Measurements from ENCODE around the gene PGS1.
"Not testable (repeated sequence)": the region's sequence is repeated elsewhere in the genome, so short reads cannot be mapped to it uniquely, and the experiment has no call there.

The PGS1 gene

DNA sequence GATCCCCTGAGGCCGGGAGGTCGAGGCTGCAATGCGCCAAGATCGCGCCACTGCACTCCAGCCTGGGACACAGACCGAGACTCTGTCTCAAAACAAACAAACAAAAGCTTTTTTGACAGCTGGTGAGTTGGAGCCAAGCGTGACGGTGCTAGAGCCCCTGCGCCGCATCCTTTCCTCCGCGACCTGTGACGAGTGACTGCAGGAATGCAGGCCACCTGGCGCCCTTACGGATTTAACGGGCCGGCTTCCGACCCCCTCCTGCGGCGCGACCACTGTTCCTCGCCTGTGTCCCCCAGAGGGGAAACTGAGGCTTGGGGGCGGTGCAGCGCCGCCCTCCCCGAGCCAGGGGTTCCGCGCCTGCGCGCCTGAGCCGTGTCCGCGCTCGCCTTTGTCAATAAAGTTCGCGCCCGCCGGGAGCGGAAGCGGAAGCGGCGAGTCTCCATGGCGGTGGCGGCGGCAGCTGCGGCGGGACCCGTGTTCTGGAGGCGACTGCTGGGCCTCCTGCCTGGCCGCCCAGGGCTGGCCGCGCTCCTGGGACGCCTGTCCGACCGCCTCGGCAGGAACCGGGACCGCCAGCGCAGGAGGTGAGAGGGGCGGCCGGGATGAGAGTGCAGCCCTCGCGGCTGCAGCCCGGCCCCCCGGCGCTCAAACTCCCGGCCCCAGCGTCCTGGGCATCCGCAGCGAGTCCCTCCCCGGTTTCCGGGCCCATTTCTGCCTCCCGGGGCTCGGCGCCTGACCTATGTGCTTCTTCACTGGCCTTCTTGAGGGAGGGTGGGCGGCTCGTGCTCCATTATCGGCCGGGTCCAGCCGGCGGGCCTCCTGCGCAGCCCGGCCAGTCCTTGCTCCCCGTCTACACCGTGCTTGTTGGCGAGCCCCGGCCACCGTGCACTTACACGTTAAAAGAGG, at the start of gene PGS1:
Gene PGS1, plus strand, starts transcription at position 425 of the 906 bp plus-strand sequence. Its CDS starts 17 bp downstream, at position 442.
- Histone ChIP-seq H3K36me3 (ENCODE audit: insufficient read depth, low read length) (no peaks in the 10 kb centered on the region), H3K27ac (peak within 1 kb of the TSS; percentile 40; the same call in 1 of the 2 replicates), H3K9ac (ENCODE audit: insufficient read length) (peak within 1 kb of the TSS; percentile 90), H3K9me3 (ENCODE audit: low read depth, low read length) (no peaks in the 10 kb centered on the region), H3K4me3 (peak within 1 kb of the TSS; percentile 90)
- DNase-seq (ENCODE audit: low read depth, low spot score): no peak
- TF ChIP-seq FOXP2 (optimal IDR thresholded peaks at IDR 0.05; ENCODE audit: control extremely low read depth, extremely low read length, insufficient read depth) (no peak), POLR2AphosphoS5 (IDR thresholded peaks at IDR 0.05; ENCODE audit: borderline replicate concordance, low read depth, low read length) (peak; percentile 88; the same call in 1 of the 2 replicates)

GRCh38 chr17:78329263-78330059, 49.0 kb upstream of the PGS1 start:
- no peaks in the 10 kb centered on the region for H3K36me3 ChIP-seq (ENCODE audit: insufficient read depth, low read length)
- H3K27ac ChIP-seq: 0 out of 2 replicates have a peak overlapping the region, but pooled peaks have one; percentile 14
- no peak overlapping the region for H3K9ac ChIP-seq (ENCODE audit: insufficient read length)
- no peak for TF ChIP-seq EZH2 (IDR thresholded peaks at IDR 0.05)
- TF ChIP-seq POLR2AphosphoS5 (IDR thresholded peaks at IDR 0.05; ENCODE audit: borderline replicate concordance, low read depth, low read length): no peak
- H3K9me3 ChIP-seq (ENCODE audit: low read depth, low read length): no peaks in the 10 kb centered on the region
- no peak overlapping the region for H3K4me3 ChIP-seq
- no peak for DNase-seq (ENCODE audit: low read depth, low spot score)

DNA sequence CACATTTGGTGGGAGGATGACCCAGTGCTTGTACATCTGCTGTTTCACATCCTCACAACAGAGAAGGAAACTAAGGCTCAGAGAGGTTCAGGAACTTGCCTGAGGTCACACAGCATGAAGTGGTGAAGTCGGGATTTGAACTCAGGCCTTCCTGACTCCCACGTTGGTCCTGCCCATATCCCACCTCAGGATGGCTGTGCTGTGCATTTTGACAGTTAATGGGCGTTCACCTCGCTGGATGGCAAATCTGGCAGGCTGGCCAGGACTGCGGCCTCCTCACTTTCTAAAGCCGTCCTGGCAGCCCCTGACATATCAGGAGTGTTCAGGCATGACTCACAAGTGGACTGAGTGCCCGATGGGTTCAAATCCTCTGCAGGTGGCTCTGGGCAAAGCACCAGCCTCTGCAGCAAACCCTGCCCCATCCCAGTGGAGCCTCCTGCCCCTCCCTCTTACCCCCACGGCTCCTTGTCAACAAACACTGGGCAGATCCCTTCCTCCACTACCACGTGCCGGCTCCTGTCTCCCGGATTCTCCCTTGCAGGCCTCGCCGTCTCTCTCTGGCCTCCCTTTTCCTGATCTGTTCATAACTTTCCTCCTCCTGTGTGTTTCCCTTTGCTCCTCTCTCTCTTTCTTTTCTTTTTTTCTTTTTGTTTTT, 47.8 kb upstream of the PGS1 start:
- TF ChIP-seq EZH2 (IDR thresholded peaks at IDR 0.05) (no peak), POLR2AphosphoS5 (IDR thresholded peaks at IDR 0.05; ENCODE audit: borderline replicate concordance, low read depth, low read length) (no peak), FOXP2 (optimal IDR thresholded peaks at IDR 0.05; ENCODE audit: control extremely low read depth, extremely low read length, insufficient read depth) (no peak)
- no peak for DNase-seq (ENCODE audit: low read depth, low spot score)
- no peaks in the 10 kb centered on the region for H3K36me3 ChIP-seq (ENCODE audit: insufficient read depth, low read length)
- H3K27ac ChIP-seq: no peak overlapping the region
- H3K4me3 ChIP-seq: no peak overlapping the region
- no peak overlapping the region for H3K9ac ChIP-seq (ENCODE audit: insufficient read length)
- no peaks in the 10 kb centered on the region for H3K9me3 ChIP-seq (ENCODE audit: low read depth, low read length)

- not testable (repeated sequence) for H3K36me3 ChIP-seq (ENCODE audit: insufficient read depth, low read length); H3K9ac ChIP-seq (ENCODE audit: insufficient read length); DNase-seq (ENCODE audit: low read depth, low spot score); H3K4me3 ChIP-seq; H3K27ac ChIP-seq; H3K9me3 ChIP-seq (ENCODE audit: low read depth, low read length)
Measured at GRCh38 chr17:78331355-78331754, 47.1 kb upstream of the PGS1 start.

GRCh38 chr17:78332991-78333390, 45.5 kb upstream of the PGS1 start:
- no peak overlapping the region for H3K9ac ChIP-seq (ENCODE audit: insufficient read length)
- no peak overlapping the region for H3K27ac ChIP-seq
- no peaks in the 10 kb centered on the region for H3K9me3 ChIP-seq (ENCODE audit: low read depth, low read length)
- H3K36me3 ChIP-seq (ENCODE audit: insufficient read depth, low read length): no peaks in the 10 kb centered on the region
- no peak overlapping the region for H3K4me3 ChIP-seq
- no peak for DNase-seq (ENCODE audit: low read depth, low spot score)
- no peak for TF ChIP-seq EZH2 (IDR thresholded peaks at IDR 0.05)
- TF ChIP-seq FOXP2 (optimal IDR thresholded peaks at IDR 0.05; ENCODE audit: control extremely low read depth, extremely low read length, insufficient read depth): no peak
- no peak for TF ChIP-seq POLR2AphosphoS5 (IDR thresholded peaks at IDR 0.05; ENCODE audit: borderline replicate concordance, low read depth, low read length)

GRCh38 chr17:78335209-78335608, 43.2 kb upstream of the PGS1 start:
- Histone ChIP-seq H3K4me3 (no peak overlapping the region), H3K9me3 (ENCODE audit: low read depth, low read length) (no peaks in the 10 kb centered on the region), H3K36me3 (ENCODE audit: insufficient read depth, low read length) (no peaks in the 10 kb centered on the region), H3K27ac (no peak overlapping the region), H3K9ac (ENCODE audit: insufficient read length) (no peak overlapping the region)
- DNase-seq (ENCODE audit: low read depth, low spot score): no peak
- TF ChIP-seq FOXP2 (optimal IDR thresholded peaks at IDR 0.05; ENCODE audit: control extremely low read depth, extremely low read length, insufficient read depth): no peak

DNA sequence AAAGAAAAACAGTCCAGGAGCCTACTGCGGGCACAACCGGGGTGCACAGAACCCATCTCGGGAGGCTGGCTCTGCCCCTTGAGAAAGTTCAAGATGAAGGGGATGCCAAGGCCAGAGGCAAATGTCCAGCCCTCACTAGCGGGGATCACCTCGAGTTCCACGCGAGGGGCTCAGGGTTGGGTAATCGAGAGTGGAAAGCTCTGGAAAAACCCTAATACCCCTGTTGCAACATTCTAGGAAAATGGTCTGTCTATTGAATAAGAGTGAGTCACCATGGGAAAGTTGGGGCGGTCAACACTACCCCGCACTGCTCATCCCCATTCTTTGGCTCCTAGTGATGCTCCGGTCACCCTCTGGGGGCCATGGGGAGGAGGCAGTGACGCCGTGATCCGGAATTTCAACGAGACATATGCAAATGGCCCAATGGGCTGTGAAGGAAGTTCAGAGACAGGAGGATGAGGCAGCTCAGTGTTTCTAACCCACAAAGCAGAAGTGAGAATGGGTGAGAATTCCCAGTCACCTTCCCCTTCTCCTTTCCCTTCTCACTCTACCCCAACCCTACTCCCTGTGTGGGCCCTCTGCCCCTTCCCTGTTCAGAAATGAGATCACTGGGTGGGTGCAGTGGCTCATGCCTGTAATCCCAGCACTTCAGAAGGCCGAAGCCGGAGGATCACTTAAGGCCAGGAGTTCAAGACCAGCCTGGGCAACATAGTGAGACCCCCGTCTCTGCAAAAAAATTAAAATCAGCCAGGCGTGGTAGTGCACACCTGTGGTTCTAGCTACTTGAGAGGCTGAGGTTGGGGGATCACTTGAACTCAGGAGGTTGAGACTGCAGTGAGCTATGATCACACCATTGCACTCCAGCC, 41.0 kb upstream of the PGS1 start:
- Histone ChIP-seq H3K36me3 (ENCODE audit: insufficient read depth, low read length) (no peaks in the 10 kb centered on the region), H3K27ac (no peak overlapping the region), H3K4me3 (no peak overlapping the region), H3K9me3 (ENCODE audit: low read depth, low read length) (no peaks in the 10 kb centered on the region), H3K9ac (ENCODE audit: insufficient read length) (no peak overlapping the region)
- no peak for DNase-seq (ENCODE audit: low read depth, low spot score)
- no peak for TF ChIP-seq EZH2 (IDR thresholded peaks at IDR 0.05)
- TF ChIP-seq FOXP2 (optimal IDR thresholded peaks at IDR 0.05; ENCODE audit: control extremely low read depth, extremely low read length, insufficient read depth): no peak
- no peak for TF ChIP-seq POLR2AphosphoS5 (IDR thresholded peaks at IDR 0.05; ENCODE audit: borderline replicate concordance, low read depth, low read length)
